HepG2 (cell line): Measurements from ENCODE around the gene TATDN2. TPM values are rescaled to one million over a fixed set of nuclear protein-coding genes. Genes with fewer than 3 reads are reported as not detected.

ENCODE experiments used
- ATAC-seq: fragments of 200-7000 bp; cut with Tn5 transposase; 3 replicates; pipeline ENCODE4 v1.9.1; 2020; ENCODE audit warnings: mild to moderate bottlenecking, moderate library complexity
- BruUV-seq: library from RNA; stranded (reverse); fragments of 400-500 nt; replicated peaks from 2 replicates; lab custom pipeline; 2021; lab: Mats Ljungman, UMichigan
- CTCF ChIA-PET: fragments of 300-600 bp; formaldehyde crosslinking; extraction: SDS; loops from one replicate; lab custom pipeline; 2021; ENCODE audit warnings: low total read pairs, inconsistent platforms, low intra/inter-chr PET ratio; lab: Yijun Ruan, JAX
- POLR2A ChIA-PET: fragments of 350-600 bp; sonication (Branson Sonifier 250); formaldehyde crosslinking; loops from one replicate; lab custom pipeline; 2020; ENCODE audit warnings: antibody characterized with exemption, inconsistent platforms; lab: Yijun Ruan, JAX
- DNase-seq: peaks from one replicate; pipeline ENCODE4 v3.0.0-alpha.2; 2015; ENCODE audit warnings: low spot score
- FAIRE-seq: peaks from 3 replicates; lab custom pipeline; 2011; peaks lifted over from hg19 to GRCh38; lab: Jason Lieb, UNC
- H2AFZ ChIP-seq: one replicate; pipeline ENCODE4 v1.6.1; 2011; ENCODE audit warnings: low read length, inconsistent platforms
- H3K27ac ChIP-seq: fragments of 300-600 bp; 3 replicates; pipeline ENCODE4 v1.8.0; 2011; ENCODE audit warnings: mixed run types, mild to moderate bottlenecking, mixed read lengths, low read length, inconsistent platforms; ENCODE audit not compliant: insufficient read depth; ENCODE audit errors: extremely low read length
- H3K27me3 ChIP-seq, 2 experiments: fragments of 200-600 bp in 1 of 2; 2 replicates in 1 of 2; 3 replicates in 1 of 2; pipeline versions ENCODE4 v1.6.0 to v1.8.0; 2011; ENCODE audit warnings: low read length in 2 of 2, mild to moderate bottlenecking in 2 of 2, moderate library complexity in 2 of 2, inconsistent platforms in 1 of 2; ENCODE audit not compliant: insufficient read depth in 2 of 2, control insufficient read depth in 1 of 2
- H3K36me3 ChIP-seq, 2 experiments: fragments of 200-600 bp in 1 of 2; replicated peaks in 1 of 2; 2 replicates in 1 of 2; 3 replicates in 1 of 2; pipeline versions ENCODE4 v1.5.1 to v1.8.0; 2011; ENCODE audit warnings: low read length in 2 of 2, inconsistent platforms in 1 of 2; ENCODE audit not compliant: insufficient read depth in 2 of 2, control insufficient read depth in 1 of 2
- H3K4me1 ChIP-seq: 2 replicates; pipeline ENCODE4 v1.5.1; 2012; ENCODE audit warnings: low read length, inconsistent platforms; ENCODE audit not compliant: insufficient read depth
- H3K4me2 ChIP-seq: 2 replicates; pipeline ENCODE4 v1.6.0; 2011; ENCODE audit warnings: low read depth, low read length, inconsistent platforms
- H3K4me3 ChIP-seq, 3 experiments: fragments of 200-600 bp in 1 of 3; sonication (generic), shearing (Covaris generic) in 1 of 3; replicated peaks in 1 of 3; 2 replicates each; pipeline ENCODE4 v1.5.1; 2011 to 2016; ENCODE audit warnings: low read length in 3 of 3, inconsistent platforms in 2 of 3, low read depth in 2 of 3, mild to moderate bottlenecking in 2 of 3, control low read depth in 1 of 3, mixed read lengths in 1 of 3; ENCODE audit not compliant: insufficient read depth in 1 of 3
- H3K79me2 ChIP-seq: one replicate; pipeline ENCODE4 v1.6.1; 2011; ENCODE audit warnings: low read length, inconsistent platforms; ENCODE audit not compliant: insufficient read depth
- H3K9ac ChIP-seq: 2 replicates; pipeline ENCODE4 v1.6.0; 2011; ENCODE audit warnings: mild to moderate bottlenecking, low read depth, low read length, inconsistent platforms; ENCODE audit not compliant: insufficient read depth
- H3K9me3 ChIP-seq: 2 replicates; pipeline ENCODE4 v1.5.1; 2012; ENCODE audit warnings: mild to moderate bottlenecking, low read length
- H4K20me1 ChIP-seq: 2 replicates; pipeline ENCODE4 v1.6.0; 2011; ENCODE audit warnings: inconsistent platforms, mild to moderate bottlenecking, low read length, moderate library complexity; ENCODE audit not compliant: insufficient read depth
- MED13 ChIP-seq: sonication (generic); formaldehyde crosslinking; IDR thresholded peaks from 2 replicates; pipeline ENCODE4 v1.5.0; 2020; ENCODE audit warnings: missing genetic modification reagents
- NFYB ChIP-seq: sonication (generic); formaldehyde crosslinking; IDR thresholded peaks from 2 replicates; pipeline ENCODE4 v1.4.0; 2020; ENCODE audit warnings: missing genetic modification reagents
- RORA ChIP-seq: sonication (generic); formaldehyde crosslinking; IDR thresholded peaks from 2 replicates; pipeline ENCODE4 v1.5.0; 2020; ENCODE audit warnings: mild to moderate bottlenecking, missing genetic modification reagents, moderate library complexity
- ZNF629 ChIP-seq: sonication (generic); formaldehyde crosslinking; conservative IDR thresholded peaks from 2 replicates; pipeline ENCODE4 v1.5.0; 2020; ENCODE audit warnings: missing genetic modification reagents
- WGBS: methylation state at CpG from one replicate; pipeline ENCODE4 v1.1.6; 2017; ENCODE audit warnings: low lambda C conversion rate; 5-methylcytosine and 5-hydroxymethylcytosine counted together
- in situ Hi-C: cut with HindIII; loops from 2 replicates; pipeline ENCODE4 v1.10.0; 2017; ENCODE audit warnings: low pct_unique_long_range_greater_than_20kb; ENCODE audit not compliant: extremely low pct_ligation_motif_present
- intact Hi-C: fragments of 100-400 bp; cut with micrococcal nuclease; formaldehyde crosslinking; loops from one replicate; pipeline ENCODE4 v1.10.0; 2022; ENCODE audit not compliant: unreplicated experiment
- polyA plus RNA-seq, 8 experiments: library from polyadenylated mRNA; depleted of rRNA in 3 of 8; stranded (reverse) in 7 of 8; unstranded in 1 of 8; fragments of >200 nt; fragmentation: Illumina TruSeq in 4 of 8; extraction: Trizol in 4 of 8; gene quantifications; 2 replicates each; pipeline versions ENCODE4 v1.2.1 to v1.2.3, GENCODE V29; 2011 to 2016; ENCODE audit warnings: low read depth in 4 of 8, missing spikeins in 1 of 8, mixed read lengths in 1 of 8; ENCODE audit not compliant: insufficient read depth in 1 of 8
- total RNA-seq, 5 experiments: library from RNA; depleted of rRNA; stranded (reverse); fragments of >200 nt; fragmentation: Illumina TruSeq; extraction: Trizol; gene quantifications; 2 replicates each; pipeline ENCODE4 v1.2.3, GENCODE V29; 2016; ENCODE audit warnings: low read depth in 1 of 5
- TF ChIP-seq, protein P1 (sequence below): sonication (generic); formaldehyde crosslinking; IDR thresholded peaks from 2 replicates; pipeline ENCODE4 v1.5.0; 2020; ENCODE audit warnings: mild to moderate bottlenecking, missing genetic modification reagents, borderline replicate concordance
- TF ChIP-seq, protein P2 (sequence below): sonication (generic); formaldehyde crosslinking; IDR thresholded peaks from 2 replicates; pipeline ENCODE4 v1.5.1; 2020; ENCODE audit warnings: mild to moderate bottlenecking, missing genetic modification reagents
- TF ChIP-seq, protein P3 (sequence below): sonication (generic); formaldehyde crosslinking; IDR thresholded peaks from 2 replicates; pipeline ENCODE4 v1.8.0; 2022; ENCODE audit warnings: missing genetic modification reagents, mild to moderate bottlenecking, moderate library complexity, borderline replicate concordance

TATDN2 gene
- total and polyA plus RNA-seq, 2 of the 13 experiments (the other 11 are each of a cell fraction or from before 2014, with no cell fraction given), result 12.1 to 21.9 TPM

DNA sequence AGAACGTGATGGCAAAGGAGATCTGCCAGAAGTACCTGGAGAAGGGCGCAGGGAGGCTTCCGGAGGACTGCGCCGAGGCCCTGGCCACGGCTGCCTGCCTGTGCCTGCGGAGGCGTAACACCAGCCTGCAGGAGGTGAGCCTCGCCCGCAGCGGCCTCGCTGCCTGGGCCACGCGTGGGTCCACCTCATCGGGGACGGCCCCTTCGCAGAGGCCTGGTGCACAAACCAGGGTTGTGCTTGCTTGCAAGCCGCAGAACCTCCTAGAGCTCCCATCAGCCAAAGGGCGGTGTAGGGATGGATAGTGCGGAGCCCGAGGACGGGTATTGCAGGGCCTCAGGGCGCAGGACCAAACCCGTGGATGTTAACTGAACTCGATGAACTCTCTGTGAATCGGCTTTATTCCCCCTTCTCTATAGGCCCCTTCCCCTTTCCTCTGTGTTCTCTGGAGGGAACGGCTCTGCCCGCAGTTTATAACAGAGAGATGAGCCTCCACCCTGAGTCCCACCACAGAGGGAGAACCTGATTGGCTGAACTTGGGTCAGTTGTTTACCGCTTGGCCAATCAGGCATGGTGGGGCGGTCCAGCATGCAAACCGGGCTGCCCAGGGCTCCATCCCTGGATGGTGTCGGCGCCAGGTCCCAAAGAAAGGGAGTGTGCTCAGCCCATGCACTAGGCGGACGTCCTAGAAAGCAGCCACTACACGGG lies 13.6 kb upstream of the TATDN2 start:
- Histone ChIP-seq H3K27ac (no peak overlapping the region), H4K20me1 (no peaks in the 10 kb centered on the region), H2AFZ (no peak overlapping the region), H3K4me3 (no peak overlapping the region), H3K4me1 (no peaks in the 10 kb centered on the region), H3K36me3 (peaks cover 28 to 59% of the 10 kb centered on the region in 2 experiments), H3K4me2 (no peak overlapping the region), H3K9me3 (no peaks in the 10 kb centered on the region), H3K79me2 (no peaks in the 10 kb centered on the region), H3K27me3 (no peaks in the 10 kb centered on the region), H3K9ac (no peak overlapping the region)
- ChIA-PET POLR2A (no interaction called here), CTCF (no interaction called here)
- no peak for FAIRE-seq
- ATAC-seq, result no peak; the same call in 2 of the 3 replicates
- no TSS peak for BruUV-seq
- intact Hi-C loops (no loop called here), in situ Hi-C loops (no loop called here)
- no peak for DNase-seq
- WGBS, result 97% methylated on average over 27 of the region's 36 CpGs
- TF ChIP-seq NFYB (CRISPR knock-in tag), result peak; percentile 50
- TF ChIP-seq, protein P1, sequence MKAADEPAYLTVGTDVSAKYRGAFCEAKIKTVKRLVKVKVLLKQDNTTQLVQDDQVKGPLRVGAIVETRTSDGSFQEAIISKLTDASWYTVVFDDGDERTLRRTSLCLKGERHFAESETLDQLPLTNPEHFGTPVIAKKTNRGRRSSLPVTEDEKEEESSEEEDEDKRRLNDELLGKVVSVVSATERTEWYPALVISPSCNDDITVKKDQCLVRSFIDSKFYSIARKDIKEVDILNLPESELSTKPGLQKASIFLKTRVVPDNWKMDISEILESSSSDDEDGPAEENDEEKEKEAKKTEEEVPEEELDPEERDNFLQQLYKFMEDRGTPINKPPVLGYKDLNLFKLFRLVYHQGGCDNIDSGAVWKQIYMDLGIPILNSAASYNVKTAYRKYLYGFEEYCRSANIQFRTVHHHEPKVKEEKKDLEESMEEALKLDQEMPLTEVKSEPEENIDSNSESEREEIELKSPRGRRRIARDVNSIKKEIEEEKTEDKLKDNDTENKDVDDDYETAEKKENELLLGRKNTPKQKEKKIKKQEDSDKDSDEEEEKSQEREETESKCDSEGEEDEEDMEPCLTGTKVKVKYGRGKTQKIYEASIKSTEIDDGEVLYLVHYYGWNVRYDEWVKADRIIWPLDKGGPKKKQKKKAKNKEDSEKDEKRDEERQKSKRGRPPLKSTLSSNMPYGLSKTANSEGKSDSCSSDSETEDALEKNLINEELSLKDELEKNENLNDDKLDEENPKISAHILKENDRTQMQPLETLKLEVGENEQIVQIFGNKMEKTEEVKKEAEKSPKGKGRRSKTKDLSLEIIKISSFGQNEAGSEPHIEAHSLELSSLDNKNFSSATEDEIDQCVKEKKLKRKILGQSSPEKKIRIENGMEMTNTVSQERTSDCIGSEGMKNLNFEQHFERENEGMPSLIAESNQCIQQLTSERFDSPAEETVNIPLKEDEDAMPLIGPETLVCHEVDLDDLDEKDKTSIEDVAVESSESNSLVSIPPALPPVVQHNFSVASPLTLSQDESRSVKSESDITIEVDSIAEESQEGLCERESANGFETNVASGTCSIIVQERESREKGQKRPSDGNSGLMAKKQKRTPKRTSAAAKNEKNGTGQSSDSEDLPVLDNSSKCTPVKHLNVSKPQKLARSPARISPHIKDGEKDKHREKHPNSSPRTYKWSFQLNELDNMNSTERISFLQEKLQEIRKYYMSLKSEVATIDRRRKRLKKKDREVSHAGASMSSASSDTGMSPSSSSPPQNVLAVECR (CRISPR knock-in tag), result no peak

DNA sequence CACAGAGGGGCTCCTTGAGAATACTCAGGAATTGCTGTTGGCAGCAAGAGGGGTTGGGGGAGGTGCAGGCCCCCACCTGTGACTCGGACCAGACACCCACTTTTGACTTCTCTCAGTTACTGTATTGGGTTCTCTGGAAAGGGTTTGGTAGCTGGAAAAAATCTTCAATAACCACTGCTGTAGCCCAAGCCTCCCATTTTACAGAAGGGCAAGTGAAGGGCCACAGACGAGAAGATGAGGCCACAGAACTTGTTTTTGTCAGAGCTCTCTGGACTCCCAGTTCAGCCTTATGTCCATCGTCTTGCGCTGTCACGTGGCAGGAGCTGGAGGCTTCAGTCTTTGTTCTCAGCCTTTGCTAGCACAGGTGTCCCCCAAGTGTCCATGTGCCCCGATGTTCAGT lies 12.7 kb upstream of the TATDN2 start:
- Histone ChIP-seq H3K4me2 (no peak overlapping the region), H3K27ac (no peak overlapping the region), H3K79me2 (no peaks in the 10 kb centered on the region), H3K36me3 (peaks cover 28 to 55% of the 10 kb centered on the region in 2 experiments), H2AFZ (no peak overlapping the region), H3K4me1 (no peaks in the 10 kb centered on the region)
- WGBS, result 92% methylated on average over 6 of the region's 6 CpGs
- CTCF ChIA-PET, result no interaction called here
- no TSS peak for BruUV-seq
- in situ Hi-C loops, result no loop called here
- TF ChIP-seq, protein P2, sequence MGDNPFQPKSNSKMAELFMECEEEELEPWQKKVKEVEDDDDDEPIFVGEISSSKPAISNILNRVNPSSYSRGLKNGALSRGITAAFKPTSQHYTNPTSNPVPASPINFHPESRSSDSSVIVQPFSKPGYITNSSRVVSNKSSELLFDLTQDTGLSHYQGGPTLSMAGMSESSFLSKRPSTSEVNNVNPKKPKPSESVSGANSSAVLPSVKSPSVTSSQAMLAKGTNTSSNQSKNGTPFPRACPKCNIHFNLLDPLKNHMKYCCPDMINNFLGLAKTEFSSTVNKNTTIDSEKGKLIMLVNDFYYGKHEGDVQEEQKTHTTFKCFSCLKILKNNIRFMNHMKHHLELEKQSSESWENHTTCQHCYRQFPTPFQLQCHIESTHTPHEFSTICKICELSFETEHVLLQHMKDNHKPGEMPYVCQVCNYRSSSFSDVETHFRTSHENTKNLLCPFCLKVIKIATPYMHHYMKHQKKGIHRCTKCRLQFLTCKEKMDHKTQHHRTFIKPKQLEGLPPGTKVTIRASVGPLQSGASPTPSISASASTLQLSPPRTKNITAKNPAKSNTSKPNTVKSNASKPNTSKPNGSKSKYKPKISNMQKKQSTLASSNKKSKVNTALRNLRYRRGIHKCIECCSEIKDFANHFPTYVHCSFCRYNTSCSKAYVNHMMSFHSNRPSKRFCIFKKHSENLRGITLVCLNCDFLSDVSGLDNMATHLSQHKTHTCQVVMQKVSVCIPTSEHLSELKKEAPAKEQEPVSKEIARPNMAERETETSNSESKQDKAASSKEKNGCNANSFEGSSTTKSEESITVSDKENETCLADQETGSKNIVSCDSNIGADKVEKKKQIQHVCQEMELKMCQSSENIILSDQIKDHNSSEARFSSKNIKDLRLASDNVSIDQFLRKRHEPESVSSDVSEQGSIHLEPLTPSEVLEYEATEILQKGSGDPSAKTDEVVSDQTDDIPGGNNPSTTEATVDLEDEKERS (CRISPR knock-in tag), result no peak
- TF ChIP-seq, protein P3, sequence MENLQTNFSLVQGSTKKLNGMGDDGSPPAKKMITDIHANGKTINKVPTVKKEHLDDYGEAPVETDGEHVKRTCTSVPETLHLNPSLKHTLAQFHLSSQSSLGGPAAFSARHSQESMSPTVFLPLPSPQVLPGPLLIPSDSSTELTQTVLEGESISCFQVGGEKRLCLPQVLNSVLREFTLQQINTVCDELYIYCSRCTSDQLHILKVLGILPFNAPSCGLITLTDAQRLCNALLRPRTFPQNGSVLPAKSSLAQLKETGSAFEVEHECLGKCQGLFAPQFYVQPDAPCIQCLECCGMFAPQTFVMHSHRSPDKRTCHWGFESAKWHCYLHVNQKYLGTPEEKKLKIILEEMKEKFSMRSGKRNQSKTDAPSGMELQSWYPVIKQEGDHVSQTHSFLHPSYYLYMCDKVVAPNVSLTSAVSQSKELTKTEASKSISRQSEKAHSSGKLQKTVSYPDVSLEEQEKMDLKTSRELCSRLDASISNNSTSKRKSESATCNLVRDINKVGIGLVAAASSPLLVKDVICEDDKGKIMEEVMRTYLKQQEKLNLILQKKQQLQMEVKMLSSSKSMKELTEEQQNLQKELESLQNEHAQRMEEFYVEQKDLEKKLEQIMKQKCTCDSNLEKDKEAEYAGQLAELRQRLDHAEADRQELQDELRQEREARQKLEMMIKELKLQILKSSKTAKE (CRISPR knock-in tag), result no peak
- TF ChIP-seq MED13 (CRISPR knock-in tag) (no peak), RORA (CRISPR knock-in tag) (no peak), ZNF629 (CRISPR knock-in tag) (peak; percentile 55)
- TF ChIP-seq, all 625 proteins: peak for 1
- FAIRE-seq (no peak), ATAC-seq (no peak), DNase-seq (no peak)
- H3K9me3 ChIP-seq, result no peaks in the 10 kb centered on the region
- no peak overlapping the region for H3K9ac ChIP-seq
- intact Hi-C loops, result no loop called here
- no peaks in the 10 kb centered on the region for H3K27me3 ChIP-seq
- H3K4me3 ChIP-seq, result no peak overlapping the region
- no peaks in the 10 kb centered on the region for H4K20me1 ChIP-seq
- POLR2A ChIA-PET, result no interaction called here
